SIG-M5 treated with dmso at 0.1 percent for 504 hours (cell line): ENCODE results near the gene SERPINA3.

Experiments
- DNase-seq: peaks from one replicate; lab custom pipeline; 2025; ENCODE audit not compliant: unreplicated experiment; lab: John Stamatoyannopoulos, UW

SERPINA3 gene

GRCh38 chr14:94612580-94613554 is 676 bp downstream of the SERPINA3 start:
- DNase-seq = no peak

GRCh38 chr14:94613720-94614644 is 1.8 kb downstream of the SERPINA3 start:
- no peak for DNase-seq

GRCh38 chr14:94614802-94615201 is 2.6 kb downstream of the SERPINA3 start:
- no peak for DNase-seq

- no peak for DNase-seq
These were observed 3.1 kb downstream of the SERPINA3 start for GRCh38 chr14:94615254-94615653.

GRCh38 chr14:94615823-94616570 is 3.8 kb downstream of the SERPINA3 start:
- DNase-seq = no peak

DNA sequence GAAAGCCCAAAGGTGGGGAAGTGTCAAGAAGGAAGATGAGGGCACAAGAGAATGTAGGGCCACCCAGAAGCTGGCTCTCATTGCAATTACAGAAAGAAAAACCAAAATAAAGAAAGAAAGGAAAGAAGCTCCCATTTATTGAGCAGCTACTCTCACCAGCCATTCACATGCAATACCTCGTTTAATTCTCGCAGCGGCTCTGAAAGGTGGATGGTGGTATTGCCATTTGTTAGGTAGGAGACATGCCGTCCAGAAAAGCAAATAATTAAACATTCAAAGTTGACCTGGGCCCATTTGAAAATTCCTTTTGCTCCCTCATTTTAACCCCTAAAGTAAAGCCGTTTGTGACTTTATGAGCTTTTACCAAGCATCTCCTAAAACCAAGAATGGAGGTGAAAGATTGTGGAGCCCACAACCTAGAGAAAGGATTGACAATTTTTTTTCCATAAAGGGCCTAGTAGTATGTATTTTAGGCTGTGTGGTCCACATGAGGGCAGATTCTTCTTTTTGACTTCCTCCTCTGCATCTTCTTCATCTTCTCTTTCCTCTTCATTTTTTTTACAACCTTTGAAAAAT is 5.3 kb downstream of the SERPINA3 start:
- no peak for DNase-seq

- DNase-seq = no peak
These were observed 6.0 kb downstream of the SERPINA3 start for GRCh38 chr14:94617988-94618822.

- DNase-seq = no peak
These were observed 7.1 kb downstream of the SERPINA3 start for GRCh38 chr14:94619297-94619696.

DNA sequence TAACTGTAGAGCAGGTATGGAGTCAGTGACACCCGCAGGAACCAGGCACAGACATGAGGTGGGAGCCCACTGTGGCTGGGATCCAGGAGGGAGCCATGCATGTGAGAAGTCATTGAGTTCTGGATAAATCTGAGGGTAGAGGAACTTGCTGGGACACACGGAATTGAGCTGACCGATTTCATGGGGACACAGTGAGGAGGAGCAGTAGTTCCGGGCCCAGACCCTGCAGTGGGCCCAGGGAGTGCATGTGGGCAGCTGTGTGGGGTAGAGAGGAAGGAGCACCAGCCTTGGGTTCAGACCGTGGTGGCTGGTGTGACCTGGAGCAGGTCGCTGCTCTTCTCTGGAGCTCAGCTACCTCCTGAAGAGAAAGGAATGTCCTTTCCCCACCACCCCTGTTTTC is 8.4 kb downstream of the SERPINA3 start:
- DNase-seq = no peak

DNA sequence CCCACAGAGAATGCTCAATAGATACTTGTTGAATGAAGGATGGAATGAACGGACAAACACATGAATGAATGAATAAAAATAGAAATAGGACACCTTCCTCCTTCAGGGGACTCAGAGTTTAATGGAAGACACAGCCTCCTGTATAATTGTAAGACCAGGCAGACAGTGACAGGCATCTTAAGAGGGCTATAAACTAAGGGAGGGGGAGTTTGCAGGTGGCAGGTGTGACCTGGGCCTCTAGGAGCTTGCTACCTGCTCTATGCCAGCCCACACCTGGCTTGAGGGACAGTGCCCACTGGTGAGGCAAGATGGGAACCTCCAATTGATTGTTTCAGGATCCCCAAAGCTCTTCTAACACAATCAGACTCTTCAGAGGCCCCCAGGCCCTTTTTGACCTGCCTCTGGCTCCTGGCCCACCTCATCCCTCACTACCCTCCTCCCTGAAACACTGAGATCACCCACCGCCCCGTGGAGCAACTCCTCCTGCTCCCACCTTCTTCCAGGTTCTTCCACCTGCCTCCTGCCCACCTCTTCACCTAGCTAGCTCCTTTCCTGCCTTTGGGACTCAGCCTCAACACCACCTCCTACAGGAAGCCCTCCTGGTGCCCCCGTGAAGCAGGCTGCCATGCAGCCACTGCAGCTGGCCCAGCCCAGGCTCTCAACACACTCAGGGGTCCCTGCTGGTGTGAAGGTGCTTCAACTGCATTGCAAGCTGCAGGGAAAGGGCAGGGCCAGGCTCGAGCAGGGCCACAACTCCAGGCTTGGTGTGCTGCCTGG is 9.4 kb downstream of the SERPINA3 start:
- no peak for DNase-seq

DNA sequence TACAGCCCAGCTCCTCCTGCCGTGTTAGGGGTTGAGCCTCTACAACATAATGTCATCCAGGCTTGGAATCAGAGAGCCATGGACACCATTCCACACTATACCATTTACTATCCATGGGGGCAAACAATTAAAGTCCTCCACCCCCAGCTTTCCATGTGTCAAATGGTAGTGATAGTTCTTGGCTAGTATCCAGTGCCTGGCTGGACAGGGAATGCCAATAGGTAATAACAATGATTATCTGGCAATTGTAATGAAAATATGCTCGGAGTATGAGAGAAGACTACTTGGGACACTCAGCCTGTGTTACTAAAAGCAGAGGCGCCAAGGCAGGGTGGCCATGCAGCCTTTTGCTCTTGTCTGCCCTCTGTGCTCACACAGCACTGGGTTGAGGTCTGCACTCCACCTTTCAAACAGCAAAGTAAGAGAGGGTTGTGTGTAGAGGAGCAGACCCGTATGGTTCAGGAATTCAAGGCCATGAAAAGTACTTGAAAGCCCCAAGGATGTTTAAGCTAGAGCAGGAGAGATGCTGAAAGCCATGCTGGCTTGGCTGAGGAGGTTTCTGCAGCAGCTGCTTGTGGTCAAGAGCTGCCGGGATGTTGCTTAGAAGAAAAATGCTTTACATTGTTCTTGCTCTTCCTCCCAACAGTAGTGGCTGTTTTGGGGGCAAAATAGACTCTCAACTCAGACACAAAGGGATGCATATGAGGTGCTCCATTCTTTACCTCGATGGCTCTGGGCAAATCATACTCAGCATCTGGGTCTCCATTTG is 10.6 kb downstream of the SERPINA3 start:
- no peak for DNase-seq

DNA sequence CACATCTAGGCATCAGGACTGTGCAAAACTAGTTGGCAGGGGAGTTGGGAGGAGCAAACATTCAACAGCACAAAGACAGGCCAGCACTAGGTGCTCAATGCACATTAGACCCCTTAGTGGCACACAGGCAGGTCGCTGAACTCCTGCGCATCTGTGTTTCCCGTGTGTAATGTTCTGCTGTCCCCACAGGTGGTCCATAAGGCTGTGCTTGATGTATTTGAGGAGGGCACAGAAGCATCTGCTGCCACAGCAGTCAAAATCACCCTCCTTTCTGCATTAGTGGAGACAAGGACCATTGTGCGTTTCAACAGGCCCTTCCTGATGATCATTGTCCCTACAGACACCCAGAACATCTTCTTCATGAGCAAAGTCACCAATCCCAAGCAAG is 11.2 kb downstream of the SERPINA3 start:
- no peak for DNase-seq

DNA sequence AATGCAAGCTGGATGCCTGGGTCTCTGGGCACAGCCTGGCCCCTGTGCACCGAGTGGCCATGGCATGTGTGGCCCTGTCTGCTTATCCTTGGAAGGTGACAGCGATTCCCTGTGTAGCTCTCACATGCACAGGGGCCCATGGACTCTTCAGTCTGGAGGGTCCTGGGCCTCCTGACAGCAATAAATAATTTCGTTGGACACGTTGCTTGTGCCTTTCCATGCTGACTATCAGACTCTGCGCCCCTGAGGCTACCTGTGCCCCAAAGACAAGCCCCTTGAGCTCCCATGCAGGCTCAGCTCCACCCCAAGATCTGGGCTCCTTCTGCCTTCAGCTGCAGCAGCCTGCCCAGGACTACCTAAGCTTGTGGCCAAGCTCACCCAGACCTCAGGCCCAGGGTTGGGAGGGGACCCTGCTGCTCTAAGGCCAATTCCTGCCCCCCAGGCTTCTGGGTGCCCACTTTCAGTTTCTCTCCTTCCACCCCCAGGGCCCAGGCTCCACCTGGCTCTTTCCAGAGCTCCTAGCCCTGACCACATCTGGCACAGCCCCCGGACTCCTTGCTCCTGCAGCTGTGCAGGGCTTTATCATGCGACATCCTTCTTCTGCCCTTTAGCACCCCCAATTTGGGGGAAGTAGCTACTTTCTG is 11.8 kb downstream of the SERPINA3 start:
- no peak for DNase-seq

DNA sequence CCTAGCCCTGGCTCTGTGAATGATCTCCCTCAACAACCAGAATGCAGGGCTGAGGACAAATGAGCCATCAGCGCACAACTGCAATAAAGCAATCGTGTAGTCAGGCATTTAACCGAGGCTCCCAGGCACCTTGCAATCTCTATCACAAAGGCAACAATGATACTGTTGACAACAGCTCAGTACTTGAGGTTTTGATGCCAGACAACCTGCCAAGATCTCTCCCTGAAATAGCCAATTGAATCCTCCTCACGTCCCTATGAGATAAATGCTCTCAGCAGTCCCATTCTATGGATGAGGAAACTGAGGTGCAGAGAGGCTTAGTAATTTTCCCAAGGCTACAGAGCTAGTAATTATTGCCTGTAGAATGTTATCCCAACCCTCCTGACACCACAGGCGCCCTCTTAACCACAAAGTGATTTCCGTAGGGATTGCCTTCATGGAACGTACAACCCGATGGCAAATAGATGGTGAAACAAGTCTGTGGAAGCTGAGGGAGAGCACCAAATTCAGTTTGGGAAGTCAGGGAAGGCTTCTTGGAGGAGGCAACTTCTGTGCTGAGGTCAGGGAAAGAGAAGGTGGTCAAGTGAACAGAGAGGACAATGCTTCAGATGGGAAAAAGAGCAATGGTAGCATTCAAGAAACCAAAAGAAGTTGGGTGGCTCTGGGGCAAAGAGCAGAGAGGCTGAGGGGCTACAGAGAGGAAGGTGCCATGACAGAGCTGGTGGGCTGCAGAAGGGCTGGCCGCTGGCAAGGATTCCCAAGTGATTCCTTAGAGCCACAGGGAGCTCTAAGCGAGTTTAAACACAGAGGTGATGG is 12.6 kb downstream of the SERPINA3 start:
- no peak for DNase-seq

DNA sequence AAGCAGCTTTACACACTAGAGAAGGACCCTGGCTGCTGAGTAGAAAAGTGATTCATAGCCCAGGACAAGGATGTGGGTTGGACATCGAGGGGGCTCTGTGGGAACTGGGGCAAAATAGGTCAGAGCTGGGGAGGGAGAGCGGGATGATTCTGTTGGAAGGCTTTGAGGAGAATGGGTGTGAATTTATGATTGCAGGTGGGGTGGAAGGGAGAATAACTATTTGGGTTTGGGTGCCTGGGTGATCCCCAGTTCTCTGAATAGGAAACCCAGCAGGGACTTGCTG is 13.1 kb downstream of the SERPINA3 start:
- no peak for DNase-seq

DNA sequence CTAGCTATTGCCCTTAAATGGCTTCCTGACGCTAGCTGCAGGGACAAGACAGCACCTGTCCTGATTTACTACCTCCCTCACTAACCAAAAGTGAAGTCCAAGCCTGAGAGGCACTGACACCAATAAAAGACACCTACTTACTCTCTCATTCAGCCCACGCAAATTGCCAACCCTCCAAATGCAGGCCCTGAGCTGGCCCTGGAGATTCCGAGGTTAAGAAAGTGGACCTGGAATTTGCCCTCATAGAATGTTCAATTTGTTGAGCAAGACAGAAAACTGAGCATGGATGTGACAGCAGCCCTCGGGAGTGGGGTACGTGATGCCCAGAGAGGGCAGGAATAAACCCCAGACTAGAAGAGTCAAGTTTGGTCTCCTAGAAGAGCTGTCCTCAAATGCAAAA is 16.4 kb downstream of the SERPINA3 start:
- no peak for DNase-seq

DNA sequence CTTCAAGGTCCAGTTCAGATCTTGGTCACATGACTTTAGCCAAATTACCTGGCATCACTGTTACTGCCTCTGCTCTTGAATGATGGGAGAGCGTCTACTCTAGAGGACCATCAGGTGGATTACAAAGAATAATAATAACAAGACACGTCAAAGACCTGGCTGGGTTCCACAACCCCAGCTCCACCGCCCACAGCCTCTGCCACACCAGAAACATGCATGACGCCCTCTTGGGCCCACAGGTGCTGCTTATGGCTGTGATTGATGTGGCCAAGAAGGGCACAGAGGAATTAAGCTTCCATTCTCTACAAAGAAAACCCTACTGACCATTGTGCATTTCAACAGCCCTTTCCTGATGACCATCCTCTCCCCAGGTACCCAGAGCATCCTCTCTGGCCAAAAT is 18.2 kb downstream of the SERPINA3 start:
- DNase-seq = no peak
